Smooth muscle cell (in vitro differentiated cells): ENCODE results near the gene HTD2. TPM values are rescaled to one million over a fixed set of nuclear protein-coding genes. Genes with fewer than 3 reads are reported as not detected.
A peak's percentile ranks its signal among the peaks of the same experiment; 100 is the strongest.

Source experiments
- DNase-seq: peaks from one replicate; lab custom pipeline; 2025; ENCODE audit not compliant: unreplicated experiment; lab: John Stamatoyannopoulos, UW
- H2AFZ ChIP-seq: fragments of 200-600 bp; sonication (generic); 2 replicates; pipeline ENCODE4 v1.6.0; 2016; ENCODE audit warnings: antibody characterized with exemption, low read depth, mild to moderate bottlenecking
- H3F3A ChIP-seq: fragments of 200-600 bp; sonication (generic); 2 replicates; pipeline ENCODE4 v1.6.0; 2017; ENCODE audit warnings: antibody characterized with exemption, low read depth
- H3K27ac ChIP-seq: fragments of 200-600 bp; sonication (generic); 2 replicates; pipeline ENCODE4 v1.5.1; 2016; ENCODE audit warnings: low read depth, mild to moderate bottlenecking
- H3K27me3 ChIP-seq: fragments of 200-600 bp; sonication (generic); 2 replicates; pipeline ENCODE4 v1.6.1; 2016; ENCODE audit warnings: low read depth, mild to moderate bottlenecking
- H3K36me3 ChIP-seq: fragments of 200-600 bp; sonication (generic); 2 replicates; pipeline ENCODE4 v1.5.1; 2016; ENCODE audit warnings: low read depth
- H3K4me1 ChIP-seq: fragments of 200-600 bp; sonication (generic); 2 replicates; pipeline ENCODE4 v1.5.1; 2016; ENCODE audit warnings: low read depth
- H3K4me2 ChIP-seq: fragments of 200-600 bp; sonication (generic); 2 replicates; pipeline ENCODE4 v1.6.0; 2016; ENCODE audit warnings: mild to moderate bottlenecking
- H3K4me3 ChIP-seq: fragments of 200-600 bp; sonication (generic); 2 replicates; pipeline ENCODE4 v1.5.1; 2016; ENCODE audit warnings: mild to moderate bottlenecking
- H3K79me2 ChIP-seq: fragments of 200-600 bp; sonication (generic); 2 replicates; pipeline ENCODE4 v1.6.0; 2016; ENCODE audit warnings: low read depth, mild to moderate bottlenecking
- H3K9ac ChIP-seq: fragments of 200-600 bp; sonication (generic); 2 replicates; pipeline ENCODE4 v1.6.0; 2016; ENCODE audit warnings: low read depth
- H3K9me3 ChIP-seq: fragments of 200-600 bp; sonication (generic); replicated peaks from 2 replicates; pipeline ENCODE4 v1.5.1; 2016; ENCODE audit warnings: low read depth
- H4K20me1 ChIP-seq: fragments of 200-600 bp; sonication (generic); 2 replicates; pipeline ENCODE4 v1.6.0; 2016; ENCODE audit warnings: low read depth
- CTCF ChIP-seq: fragments of 200-600 bp; sonication (generic); IDR thresholded peaks from 2 replicates; pipeline ENCODE4 v1.5.1; 2017; ENCODE audit warnings: borderline replicate concordance, mild to moderate bottlenecking, antibody characterized with exemption; ENCODE audit not compliant: insufficient read depth, poor library complexity, severe bottlenecking
- WGBS: methylation state at CpG from one replicate; pipeline ENCODE4 v1.1.7; 2016; ENCODE audit warnings: low lambda C conversion rate; 5-methylcytosine and 5-hydroxymethylcytosine counted together
- polyA plus RNA-seq: library from polyadenylated mRNA; unstranded; fragments of >200 nt; fragmentation: Nextera tagmentation; extraction: Ambion mirVana; gene quantifications from 2 replicates; pipeline ENCODE4 v1.2.1, GENCODE V29; 2016
- total RNA-seq: library from RNA; depleted of rRNA; stranded (reverse); fragments of >200 nt; gene quantifications from 2 replicates; pipeline ENCODE4 v1.2.3, GENCODE V29; 2014

Gene HTD2
- total and polyA plus RNA-seq, 2 experiments from 2014 or later = 19.6 to 19.7 TPM

DNA sequence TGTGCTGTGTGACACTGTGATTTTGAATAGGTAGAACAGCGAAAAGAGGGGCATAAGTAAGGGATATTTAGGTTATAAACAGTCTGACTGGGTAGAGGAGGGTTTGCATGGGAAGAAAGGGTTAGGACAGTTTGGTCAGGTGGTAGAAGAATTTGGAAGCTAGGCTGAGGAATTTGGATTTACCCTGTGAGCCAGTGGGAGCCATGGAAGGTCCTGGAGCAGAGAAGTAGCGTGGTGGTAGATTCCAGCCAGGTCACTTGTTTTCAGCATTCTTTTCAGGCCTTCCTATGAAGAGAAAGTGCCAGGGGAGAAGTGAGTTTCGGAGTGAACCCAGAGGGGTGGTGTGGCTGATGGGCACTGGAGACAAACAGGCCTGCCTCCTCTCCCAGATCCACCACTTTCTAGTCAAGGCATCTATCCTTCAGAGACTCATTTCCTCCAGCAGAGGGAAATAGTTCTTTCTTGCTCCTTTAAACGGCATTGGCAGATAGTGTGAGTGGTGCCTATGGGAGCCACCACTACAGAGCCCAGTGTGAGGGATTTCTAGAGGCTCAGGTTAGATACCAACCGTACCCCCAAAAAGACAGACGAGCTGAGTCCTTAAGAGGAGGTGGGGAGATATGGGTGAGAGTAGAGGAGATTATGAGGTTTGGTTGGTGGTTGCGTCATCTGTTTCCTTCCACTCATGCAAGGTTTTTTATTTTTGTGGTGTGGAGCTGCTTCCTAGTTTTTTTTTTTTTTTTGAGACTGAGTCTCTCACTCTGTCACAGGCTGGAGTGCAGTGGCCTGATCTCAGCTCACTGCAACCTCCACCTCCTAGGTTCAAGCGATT, 47.6 kb downstream of the HTD2 start:
- Histone ChIP-seq H3K79me2 (peaks cover 57% of the 10 kb centered on the region), H3K27ac (no peak overlapping the region), H3K9ac (no peak overlapping the region), H3K9me3 (no peaks in the 10 kb centered on the region), H4K20me1 (peaks cover 34% of the 10 kb centered on the region), H3K4me3 (no peak overlapping the region), H3K36me3 (no peaks in the 10 kb centered on the region), H3K4me2 (no peak overlapping the region), H2AFZ (no peak overlapping the region), H3F3A (no peaks in the 10 kb centered on the region), H3K27me3 (no peaks in the 10 kb centered on the region), H3K4me1 (peaks cover 6% of the 10 kb centered on the region)
- TF ChIP-seq CTCF = peak; percentile 13
- WGBS = 82% methylated on average over 8 of the region's 8 CpGs
- DNase-seq = no peak

- no peak for TF ChIP-seq CTCF
- Histone ChIP-seq H3K27ac (no peak overlapping the region), H3K4me3 (no peak overlapping the region), H3K9me3 (no peaks in the 10 kb centered on the region), H2AFZ (no peak overlapping the region), H3K36me3 (no peaks in the 10 kb centered on the region), H3K79me2 (peaks cover 57% of the 10 kb centered on the region), H3K4me1 (peaks cover 6% of the 10 kb centered on the region), H4K20me1 (peaks cover 31% of the 10 kb centered on the region), H3K9ac (no peak overlapping the region), H3K4me2 (no peak overlapping the region), H3K27me3 (no peaks in the 10 kb centered on the region), H3F3A (no peaks in the 10 kb centered on the region)
- 79% methylated on average over 8 of the region's 8 CpGs for WGBS
- DNase-seq = no peak
These were observed 48.9 kb downstream of the HTD2 start for GRCh38 chr3:58355179-58355578.

GRCh38 chr3:58356054-58356453, 49.7 kb downstream of the HTD2 start:
- no peak for TF ChIP-seq CTCF
- H3K4me3 ChIP-seq = no peak overlapping the region
- H4K20me1 ChIP-seq = peaks cover 23% of the 10 kb centered on the region
- no peaks in the 10 kb centered on the region for H3F3A ChIP-seq
- 30% methylated on average over 4 of the region's 4 CpGs for WGBS
- no peak for DNase-seq
- no peak overlapping the region for H2AFZ ChIP-seq
- no peaks in the 10 kb centered on the region for H3K27me3 ChIP-seq
- H3K27ac ChIP-seq = peak overlapping the region; percentile 15
- H3K4me2 ChIP-seq = no peak overlapping the region
- H3K9me3 ChIP-seq = no peaks in the 10 kb centered on the region
- H3K79me2 ChIP-seq = peaks cover 58% of the 10 kb centered on the region
- H3K4me1 ChIP-seq = no peaks in the 10 kb centered on the region
- no peaks in the 10 kb centered on the region for H3K36me3 ChIP-seq
- no peak overlapping the region for H3K9ac ChIP-seq

DNA sequence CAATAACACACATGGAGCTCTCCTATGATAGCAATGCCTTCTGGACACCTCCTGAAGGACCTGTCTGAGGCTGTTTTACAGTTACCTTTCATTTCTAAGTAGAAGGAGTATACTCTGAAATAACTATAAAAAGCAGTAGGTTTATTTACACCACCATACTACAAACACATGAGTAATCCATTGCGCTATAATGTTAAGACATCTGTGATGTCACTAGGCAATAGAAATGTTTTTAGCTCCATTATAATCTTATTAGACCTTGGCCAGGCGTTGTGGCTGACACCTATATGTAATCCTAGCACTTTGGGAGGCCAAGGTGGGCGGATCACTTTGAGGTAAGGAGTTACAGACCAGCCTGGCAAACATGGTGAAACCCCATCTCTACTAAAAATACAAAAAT, 51.1 kb downstream of the HTD2 start:
- Histone ChIP-seq H3K4me3 (no peak overlapping the region), H4K20me1 (peaks cover 34% of the 10 kb centered on the region), H3K27me3 (no peaks in the 10 kb centered on the region), H3K79me2 (peaks cover 62% of the 10 kb centered on the region), H3K4me2 (no peak overlapping the region), H3K9me3 (no peaks in the 10 kb centered on the region), H3F3A (no peaks in the 10 kb centered on the region), H3K4me1 (no peaks in the 10 kb centered on the region), H3K9ac (no peak overlapping the region), H2AFZ (no peak overlapping the region), H3K36me3 (no peaks in the 10 kb centered on the region), H3K27ac (no peak overlapping the region)
- no peak for TF ChIP-seq CTCF
- no peak for DNase-seq
- WGBS = 96% methylated on average over 3 of the region's 3 CpGs
